ENCODE results near the gene SLC13A1.

DNA sequence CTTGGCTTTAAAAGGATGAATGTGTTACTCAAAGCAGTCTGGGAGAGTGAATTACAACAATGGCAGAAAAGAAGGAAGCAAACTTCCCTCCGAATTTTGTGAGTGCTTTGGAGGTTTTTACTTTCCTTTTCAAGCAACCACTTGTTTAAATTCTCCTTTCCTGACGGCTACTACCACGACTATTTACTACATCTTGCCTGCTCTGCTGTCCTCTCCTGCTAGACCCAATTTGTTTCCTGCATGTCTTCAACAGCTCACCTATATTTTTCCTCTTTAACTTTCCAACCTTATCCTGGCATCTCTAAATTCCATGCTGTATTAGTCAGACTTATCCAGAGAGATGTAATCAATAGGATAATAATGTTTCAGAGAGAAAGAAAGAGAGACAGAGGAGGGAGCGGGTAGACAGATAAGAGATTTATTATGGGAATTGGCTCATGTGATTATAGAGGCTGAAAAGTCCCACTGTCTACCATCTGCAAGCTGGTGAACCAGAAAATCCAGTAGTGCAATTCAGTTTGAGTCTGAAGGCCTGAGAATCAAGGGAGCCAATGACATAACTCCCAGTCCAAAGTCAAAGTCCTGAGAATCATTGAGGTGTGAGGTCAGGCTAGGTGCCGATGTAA, 42.8 kb upstream of the SLC13A1 start:
- TF ChIP-seq EP300 (IDR thresholded peaks at IDR 0.05) = no peak
- no peak for TF ChIP-seq CTCF (IDR thresholded peaks at IDR 0.05)
- no peak for TF ChIP-seq POLR2A (IDR thresholded peaks at IDR 0.05)
